Hematopoietic multipotent progenitor cell treated with erythropoietin and hydrocortisone succinate and interleukin-3 and kit ligand, for 15 days (in vitro differentiated cells): ENCODE data around the gene STMND1.
A peak's percentile ranks its signal among the peaks of the same experiment; 100 is the strongest.
"Not testable (repeated sequence)": the region's sequence is repeated elsewhere in the genome, so short reads cannot be mapped to it uniquely, and the experiment has no call there.

Experiments used
- DNase-seq: peaks from one replicate; pipeline ENCODE4 v3.0.0-alpha.2; 2015; ENCODE audit warnings: low spot score

The STMND1 gene

GRCh38 chr6:17101422-17102257 is at the start of gene STMND1:
STMND1 (plus strand) TSS chr6:17102050; CDS start chr6:17102258, 208 bp downstream.
- DNase-seq: no peak

- no peak for DNase-seq
These were observed 47.2 kb upstream of the STMND1 start for GRCh38 chr6:17054647-17055046.

DNA sequence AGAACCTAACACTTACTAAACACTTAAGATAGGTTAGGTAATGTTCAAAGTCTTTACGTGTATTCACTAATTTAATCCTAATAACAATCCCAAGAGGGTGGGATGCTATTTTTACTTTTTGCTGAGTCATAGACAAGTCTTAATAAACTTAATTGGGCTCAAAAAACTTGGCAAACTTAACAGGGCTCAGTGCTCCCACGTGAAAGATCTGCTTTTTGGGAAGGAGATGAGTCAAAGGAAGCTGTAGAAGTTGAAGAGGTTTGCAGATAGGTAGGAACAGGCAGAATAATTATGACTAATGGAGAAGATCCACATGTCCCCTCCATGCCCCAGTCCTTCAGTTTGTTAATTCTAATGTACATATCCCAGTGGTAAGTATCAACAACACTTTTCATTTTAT is 44.5 kb upstream of the STMND1 start:
- no peak for DNase-seq

- DNase-seq: no peak
These were observed 43.3 kb upstream of the STMND1 start for GRCh38 chr6:17058550-17058949.

GRCh38 chr6:17059022-17059421 is 42.8 kb upstream of the STMND1 start:
- DNase-seq: no peak

DNA sequence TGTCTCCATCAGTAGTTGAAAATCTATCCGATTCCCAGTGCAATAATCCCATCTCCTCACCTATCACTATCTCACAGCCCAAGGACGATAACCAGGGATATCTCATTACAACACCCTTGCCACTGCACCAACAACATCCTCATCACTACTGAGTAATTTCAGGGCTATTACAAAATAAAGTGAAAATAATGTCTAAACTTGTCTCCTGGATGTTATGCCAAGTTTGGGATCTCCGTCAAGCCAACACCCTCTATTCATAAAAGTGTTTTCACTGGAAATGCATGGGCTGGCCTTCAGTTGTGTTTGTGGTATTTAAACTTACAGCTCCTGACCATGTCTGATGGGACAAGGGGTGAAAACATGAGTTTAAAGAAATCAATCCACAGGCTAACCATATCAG is 42.0 kb upstream of the STMND1 start:
- no peak for DNase-seq

DNA sequence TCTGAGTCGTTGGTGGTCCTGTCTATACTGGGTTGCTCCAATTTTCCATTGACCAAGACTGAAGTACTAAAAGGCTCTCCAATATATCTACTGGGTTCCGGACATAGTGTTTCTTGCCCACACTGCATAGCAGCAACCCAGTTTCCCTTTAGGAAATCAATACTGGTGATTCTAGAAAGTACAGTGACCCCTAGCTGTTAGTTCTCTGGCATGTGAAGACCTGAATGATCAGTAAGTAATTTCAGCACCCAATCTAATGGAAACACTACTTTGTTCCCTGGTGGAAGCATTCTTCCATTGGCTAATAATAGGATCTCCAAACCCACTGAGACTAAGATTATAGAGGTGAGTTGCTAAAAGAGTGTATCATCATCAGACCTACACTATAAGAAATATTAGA is 40.8 kb upstream of the STMND1 start:
- DNase-seq: no peak

DNA sequence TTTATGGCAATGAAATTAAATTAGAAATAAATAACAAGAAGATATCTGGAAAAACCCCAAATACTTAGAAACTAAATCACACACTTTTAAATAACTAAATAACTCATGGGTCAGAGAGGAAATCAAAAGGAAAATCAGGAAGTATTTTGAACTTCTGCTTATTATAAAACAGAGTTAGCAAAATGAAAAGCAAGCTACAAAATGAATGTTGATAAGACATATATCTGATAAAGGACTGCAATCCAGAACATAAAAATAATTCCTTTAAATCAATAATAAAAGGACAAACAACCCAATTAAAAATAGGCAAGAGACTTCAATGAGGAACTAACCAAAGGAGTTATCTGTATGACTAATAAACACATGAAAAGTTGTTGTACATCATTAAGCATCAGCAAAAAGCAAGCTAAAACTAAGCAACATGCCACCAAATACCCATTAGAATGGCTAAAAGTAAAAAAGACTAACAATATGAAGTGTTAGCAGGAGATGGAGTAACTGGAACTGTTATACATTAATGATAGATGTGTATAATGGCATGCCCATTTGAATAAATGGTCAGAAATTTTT is 38.9 kb upstream of the STMND1 start:
- no peak for DNase-seq

- no peak for DNase-seq
These were observed 36.9 kb upstream of the STMND1 start for GRCh38 chr6:17064975-17065374.

GRCh38 chr6:17066610-17067009 is 35.2 kb upstream of the STMND1 start:
- DNase-seq: no peak

- DNase-seq: not testable (repeated sequence)
These were observed 32.9 kb upstream of the STMND1 start for GRCh38 chr6:17068972-17069371.

DNA sequence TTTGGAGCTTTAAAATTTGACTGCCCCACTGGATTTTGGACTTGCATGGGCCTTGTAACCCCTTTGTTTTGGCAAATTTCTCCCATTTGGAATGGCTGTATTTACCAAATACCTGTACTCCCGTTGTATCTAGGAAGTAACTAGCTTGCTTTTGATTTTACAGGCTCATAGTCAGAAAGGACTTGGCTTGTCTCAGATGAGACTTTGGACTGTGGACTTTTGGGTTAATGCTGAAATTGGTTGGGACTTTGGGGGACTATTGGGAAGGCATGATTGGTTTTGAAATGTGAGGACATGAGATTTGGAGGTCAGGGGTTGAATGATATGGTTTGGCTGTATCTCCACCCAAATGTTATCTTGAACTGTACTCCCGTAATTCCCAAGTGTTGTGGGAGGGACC is 31.4 kb upstream of the STMND1 start:
- DNase-seq: not testable (repeated sequence)

GRCh38 chr6:17073596-17073995 is 28.3 kb upstream of the STMND1 start:
- not testable (repeated sequence) for DNase-seq

GRCh38 chr6:17081273-17081672 is 20.6 kb upstream of the STMND1 start:
- DNase-seq: no peak

DNA sequence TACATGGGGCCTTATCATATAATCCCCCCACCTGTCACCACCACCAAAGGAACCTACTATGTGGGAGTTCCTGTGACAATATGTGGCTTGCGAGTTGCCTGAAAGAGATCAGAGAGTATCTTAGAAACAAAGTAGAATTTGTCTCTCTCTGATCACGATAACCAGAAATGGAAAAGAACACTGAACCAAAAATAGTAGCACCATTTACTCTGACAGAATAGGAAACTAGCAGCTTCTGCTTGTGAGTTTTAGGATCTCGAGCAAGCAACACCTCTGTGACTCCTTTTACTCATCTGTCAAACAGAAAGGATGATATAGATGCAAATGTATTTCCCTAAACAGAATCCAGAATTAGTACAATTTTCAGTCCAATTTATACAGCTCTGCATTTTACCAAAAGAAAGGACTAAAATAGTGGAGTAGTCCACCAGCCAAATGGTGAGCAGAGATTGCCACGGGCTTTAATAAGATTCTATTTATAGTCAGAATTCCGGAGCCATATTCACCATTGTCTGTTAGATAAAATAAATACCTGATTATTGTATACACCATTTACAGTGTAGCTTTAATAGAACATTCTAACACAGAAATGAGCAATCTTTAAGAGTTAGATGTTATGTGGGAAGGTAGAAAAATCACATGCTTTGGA is 19.9 kb upstream of the STMND1 start:
- DNase-seq: no peak

DNA sequence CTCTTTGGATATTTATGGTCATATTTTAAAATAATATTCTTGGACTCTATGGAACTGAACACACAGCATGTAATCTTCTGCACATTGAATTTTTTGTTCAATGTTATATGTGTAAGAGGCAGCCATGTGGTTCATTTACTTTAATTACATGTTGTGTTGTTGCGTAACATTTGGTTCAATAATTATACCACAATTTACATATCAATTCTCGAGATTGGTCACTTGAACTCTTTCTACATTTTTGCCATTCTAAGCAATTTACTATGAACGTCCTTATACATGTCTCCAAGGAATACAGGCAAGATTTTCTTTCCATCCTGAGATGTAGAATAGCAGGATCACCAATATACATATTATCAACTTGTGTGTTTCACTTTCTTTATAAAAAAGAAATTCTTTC is 18.5 kb upstream of the STMND1 start:
- no peak for DNase-seq

DNA sequence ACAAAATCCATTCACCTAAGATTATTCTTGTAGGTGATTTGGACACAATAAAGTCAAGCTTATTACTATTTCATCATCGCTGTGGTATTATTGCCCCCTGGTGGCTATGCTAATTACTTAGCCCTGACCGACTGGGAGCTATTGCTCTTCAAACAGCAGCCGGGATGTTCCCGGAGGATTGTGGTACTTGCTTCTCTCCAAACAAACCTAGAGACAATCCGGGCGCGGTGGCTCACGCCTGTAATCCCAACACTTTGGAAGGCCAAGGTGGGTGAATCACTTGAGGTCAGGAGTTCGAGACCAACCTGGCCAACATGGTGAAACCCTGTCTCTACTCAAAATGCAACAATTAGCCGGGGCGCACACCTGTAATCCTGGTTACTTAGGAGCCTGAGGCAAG is 15.4 kb upstream of the STMND1 start:
- DNase-seq: peak; percentile 8

DNA sequence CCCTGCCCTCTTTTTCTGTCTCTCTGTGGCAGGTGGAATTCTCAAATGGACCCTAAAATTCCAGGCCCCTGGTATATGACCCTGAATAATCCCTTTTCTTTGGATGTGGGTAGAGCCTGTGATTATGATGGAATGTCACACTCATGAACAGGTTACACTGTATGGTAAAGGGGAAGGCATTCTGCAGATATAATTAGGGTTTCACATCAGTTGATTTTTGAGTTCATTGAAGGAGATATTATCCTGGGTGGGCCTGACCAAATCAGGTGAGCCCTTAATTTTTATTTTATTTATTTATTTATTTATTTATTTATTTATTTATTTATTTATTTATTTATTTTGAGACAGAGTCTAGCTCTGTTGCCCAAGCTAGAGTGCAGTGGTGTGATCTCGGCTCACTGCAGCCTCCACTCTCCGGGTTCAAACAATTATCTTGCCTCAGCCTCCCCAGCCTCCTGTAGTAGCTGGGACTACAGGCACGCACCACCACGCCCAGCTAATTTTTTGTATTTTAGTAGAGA is 13.7 kb upstream of the STMND1 start:
- DNase-seq: no peak

- no peak for DNase-seq
These were observed 10.7 kb upstream of the STMND1 start for GRCh38 chr6:17091122-17091521.

DNA sequence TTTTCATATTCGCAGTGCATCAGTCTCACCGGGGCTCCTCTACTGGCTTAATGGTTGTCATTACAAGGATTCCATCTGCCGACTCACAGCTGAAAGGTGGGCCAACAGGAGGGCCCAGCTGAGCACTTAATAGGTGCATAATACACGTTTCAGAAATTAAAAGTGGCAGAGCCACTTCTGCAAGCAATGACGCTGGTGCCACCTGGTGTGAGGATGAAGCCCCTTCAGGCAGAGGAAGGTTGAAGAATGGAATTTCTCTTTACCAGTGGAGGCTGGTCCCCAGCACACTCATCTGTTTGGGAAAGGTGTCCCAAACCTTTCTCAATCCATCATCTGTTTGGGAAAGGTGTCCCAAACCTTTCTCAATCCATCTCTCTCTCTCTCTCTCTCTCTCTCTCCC is 8.2 kb upstream of the STMND1 start:
- no peak for DNase-seq

- no peak for DNase-seq
These were observed 5.8 kb upstream of the STMND1 start for GRCh38 chr6:17096096-17096495.

- DNase-seq: no peak
These were observed 5.2 kb upstream of the STMND1 start for GRCh38 chr6:17096652-17097051.

- no peak for DNase-seq
These were observed 3.9 kb upstream of the STMND1 start for GRCh38 chr6:17097982-17098381.
